Measurements from ENCODE around the gene FAM53A. TPM values are rescaled to one million over a fixed set of nuclear protein-coding genes. Genes with fewer than 3 reads are reported as not detected.

The FAM53A gene
- total RNA-seq, 1 donor from 2014 or later = 10.5 TPM

GRCh38 chr4:1630266-1630665 lies 53.8 kb downstream of the FAM53A start:
- no peak overlapping the region for H3K4me3 Mint-ChIP-seq
- H3K27ac Mint-ChIP-seq = no peak overlapping the region

GRCh38 chr4:1629699-1630083 lies 54.4 kb downstream of the FAM53A start:
- Mint-ChIP-seq H3K27me3 (ENCODE audit: low read depth) (peaks cover 9% of the 10 kb centered on the region), H3K36me3 (no peaks in the 10 kb centered on the region), H3K4me1 (no peaks in the 10 kb centered on the region), H3K27ac (no peak overlapping the region), H3K4me3 (no peak overlapping the region), H3K9me3 (peaks cover under 1% of the 10 kb centered on the region)
- TF ChIP-seq CTCF (IDR thresholded peaks at IDR 0.05; ENCODE audit: unreplicated experiment) = no peak
- DNase-seq (ENCODE audit: low spot score in 2 of 2, unreplicated experiment in 2 of 2) = no peak

More at GRCh38 chr4:1630266-1630665, 53.8 kb downstream of the FAM53A start:
- H3K9me3 Mint-ChIP-seq = peaks cover 6% of the 10 kb centered on the region
- DNase-seq (ENCODE audit: low spot score in 2 of 2, unreplicated experiment in 2 of 2) = no peak
- H3K36me3 Mint-ChIP-seq = no peaks in the 10 kb centered on the region
- TF ChIP-seq CTCF (IDR thresholded peaks at IDR 0.05; ENCODE audit: unreplicated experiment) = no peak
- peaks cover 14% of the 10 kb centered on the region for H3K27me3 Mint-ChIP-seq (ENCODE audit: low read depth)
- no peaks in the 10 kb centered on the region for H3K4me1 Mint-ChIP-seq

GRCh38 chr4:1628892-1629698 lies 55.0 kb downstream of the FAM53A start:
- TF ChIP-seq CTCF (IDR thresholded peaks at IDR 0.05; ENCODE audit: unreplicated experiment) = peak; percentile 96
- Mint-ChIP-seq H3K27me3 (ENCODE audit: low read depth) (peaks cover 9% of the 10 kb centered on the region), H3K9me3 (no peaks in the 10 kb centered on the region), H3K4me3 (no peak overlapping the region), H3K4me1 (no peaks in the 10 kb centered on the region), H3K27ac (no peak overlapping the region), H3K36me3 (no peaks in the 10 kb centered on the region)
- DNase-seq (ENCODE audit: low spot score in 2 of 2, unreplicated experiment in 2 of 2) = peak; percentile 54 to 89

- DNase-seq (ENCODE audit: low spot score in 2 of 2, unreplicated experiment in 2 of 2) = no peak
- Mint-ChIP-seq H3K27ac (no peak overlapping the region), H3K27me3 (ENCODE audit: low read depth) (peaks cover 4% of the 10 kb centered on the region), H3K9me3 (no peaks in the 10 kb centered on the region), H3K4me1 (no peaks in the 10 kb centered on the region), H3K36me3 (no peaks in the 10 kb centered on the region), H3K4me3 (no peak overlapping the region)
- TF ChIP-seq CTCF (IDR thresholded peaks at IDR 0.05; ENCODE audit: unreplicated experiment) = no peak
These were observed 56.4 kb downstream of the FAM53A start for GRCh38 chr4:1627417-1628313.

- Mint-ChIP-seq H3K4me1 (no peaks in the 10 kb centered on the region), H3K27ac (no peak overlapping the region), H3K36me3 (no peaks in the 10 kb centered on the region), H3K4me3 (no peak overlapping the region), H3K27me3 (ENCODE audit: low read depth) (no peaks in the 10 kb centered on the region), H3K9me3 (no peaks in the 10 kb centered on the region)
- TF ChIP-seq CTCF (IDR thresholded peaks at IDR 0.05; ENCODE audit: unreplicated experiment) = no peak
- DNase-seq (ENCODE audit: low spot score in 2 of 2, unreplicated experiment in 2 of 2) = no peak
These were observed 57.2 kb downstream of the FAM53A start for GRCh38 chr4:1626941-1627340.

Measured in mesothelial cell of epicardium (in vitro differentiated cells).